CD4-positive, alpha-beta T cell (primary cell): ENCODE measurements around the gene VWC2L. TPM values are rescaled to one million over a fixed set of nuclear protein-coding genes. Genes with fewer than 3 reads are reported as not detected.

Experiments used
- ATAC-seq: fragments of 200-7000 bp; cut with Tn5 transposase; one replicate; pipeline ENCODE4 v1.10.0; 2022; ENCODE audit warnings: mild to moderate bottlenecking; ENCODE audit not compliant: poor library complexity
- CTCF ChIA-PET: fragments of 350-600 bp; sonication (Branson Sonifier 250); formaldehyde crosslinking; loops from one replicate; lab custom pipeline; 2021; ENCODE audit warnings: antibody characterized with exemption, inconsistent platforms; lab: Charles Lee
- POLR2A ChIA-PET: fragments of 350-600 bp; sonication (Branson Sonifier 250); formaldehyde crosslinking; loops from one replicate; lab custom pipeline; 2021; ENCODE audit warnings: antibody characterized with exemption, inconsistent platforms; lab: Charles Lee
- DNase-seq, 14 experiments: peaks; one replicate each; pipeline ENCODE4 v3.0.0-alpha.2; 2013 to 2020; ENCODE audit warnings: mixed read lengths in 2 of 14
- H3K27ac ChIP-seq, 2 donors: one replicate each; pipeline versions ENCODE4 v1.5.1 to v1.7.0; 2013; ENCODE audit warnings: low read length in 2 of 2, low read depth in 1 of 2, mild to moderate bottlenecking in 1 of 2
- H3K27me3 ChIP-seq, 2 experiments: 1 replicate in 1 of 2; 2 replicates in 1 of 2; pipeline versions ENCODE4 v1.6.1 to v1.7.0; 2013; ENCODE audit warnings: low read length in 2 of 2, control low read depth in 1 of 2, mild to moderate bottlenecking in 1 of 2, moderate library complexity in 1 of 2; ENCODE audit not compliant: insufficient read depth in 2 of 2, control insufficient read depth in 1 of 2
- H3K36me3 ChIP-seq: one replicate; pipeline ENCODE4 v1.6.1; 2013; ENCODE audit warnings: low read length, control low read depth; ENCODE audit not compliant: insufficient read depth
- H3K4me1 ChIP-seq: one replicate; pipeline ENCODE4 v1.6.1; 2013; ENCODE audit warnings: low read length, control low read depth; ENCODE audit not compliant: insufficient read depth
- H3K4me3 ChIP-seq: one replicate; pipeline ENCODE4 v1.5.1; 2013; ENCODE audit warnings: mild to moderate bottlenecking, low read length, moderate library complexity
- H3K9me3 ChIP-seq, 2 experiments: 1 replicate in 1 of 2; 2 replicates in 1 of 2; pipeline versions ENCODE4 v1.6.1 to v1.7.0; 2013; ENCODE audit warnings: low read length in 2 of 2, mild to moderate bottlenecking in 2 of 2, control low read depth in 1 of 2, moderate library complexity in 1 of 2; ENCODE audit not compliant: control insufficient read depth in 1 of 2, insufficient read depth in 1 of 2
- H3K27ac Mint-ChIP-seq: one replicate; pipeline ENCODE4 v1.8.0; 2020; ENCODE audit warnings: mixed read lengths
- H3K27me3 Mint-ChIP-seq: one replicate; pipeline ENCODE4 v1.8.0; 2021; ENCODE audit warnings: mixed read lengths
- H3K36me3 Mint-ChIP-seq: one replicate; pipeline ENCODE4 v1.8.0; 2021; ENCODE audit warnings: low read depth, mixed read lengths
- H3K4me1 Mint-ChIP-seq: one replicate; pipeline ENCODE4 v1.8.0; 2021; ENCODE audit warnings: low read depth, mixed read lengths
- H3K4me3 Mint-ChIP-seq: one replicate; pipeline ENCODE4 v1.8.0; 2020; ENCODE audit warnings: mild to moderate bottlenecking, mixed read lengths
- H3K9me3 Mint-ChIP-seq: one replicate; pipeline ENCODE4 v1.8.0; 2020; ENCODE audit warnings: mixed read lengths
- intact Hi-C, 2 experiments: fragments of 100-400 bp; cut with DNase I in 1 of 2; cut with micrococcal nuclease in 1 of 2; formaldehyde crosslinking; loops; one replicate each; pipeline versions ENCODE4 v1.15.1 to v1.9.0; 2023 to 2025; cut with DNase I, micrococcal nuclease
- total RNA-seq, 174 experiments: library from RNA in 2 of 174; stranded (reverse) in 2 of 174; gene quantifications; one replicate each; pipeline ENCODE4 v1.2.3 and lab custom pipeline; 2021 to 2026
- TF ChIP-seq, protein P1 (sequence below): fragments of 200-600 bp; IDR thresholded peaks from one replicate; pipeline ENCODE4 v1.8.0; 2022; ENCODE audit warnings: antibody characterized with exemption, mild to moderate bottlenecking

VWC2L gene
- total RNA-seq, 2 experiments from 2014 or later: not detected

DNA sequence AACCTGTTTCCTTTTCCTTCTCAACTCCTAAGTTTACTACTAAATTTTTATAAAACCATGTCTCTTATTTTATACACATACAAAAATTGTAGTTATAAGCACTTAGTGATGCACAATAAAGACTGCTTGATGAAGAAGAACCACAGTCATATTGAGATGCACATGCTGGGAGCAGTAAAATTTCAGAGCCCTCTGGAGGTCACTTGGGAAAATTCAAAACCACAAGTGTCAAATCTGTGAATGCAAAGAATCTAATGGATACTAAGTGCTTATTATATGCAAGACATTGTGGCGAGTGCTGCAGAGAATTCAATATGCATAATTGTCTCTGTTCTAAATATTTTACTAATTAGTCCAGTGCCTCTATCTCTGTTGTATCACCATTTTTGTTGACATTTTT, 180.5 kb downstream of the VWC2L start:
- intact Hi-C loops: no loop called here
- ChIA-PET POLR2A (no interaction called here), CTCF (no interaction called here)
- Histone ChIP-seq H3K27me3 (no peaks in the 10 kb centered on the region), H3K27ac (no peak overlapping the region), H3K4me1 (no peaks in the 10 kb centered on the region), H3K36me3 (no peaks in the 10 kb centered on the region), H3K4me3 (no peak overlapping the region), H3K9me3 (no peaks in the 10 kb centered on the region)
- no peaks in the 10 kb centered on the region for H3K9me3 Mint-ChIP-seq
- no peak overlapping the region for H3K4me3 Mint-ChIP-seq
- TF ChIP-seq, protein P1, sequence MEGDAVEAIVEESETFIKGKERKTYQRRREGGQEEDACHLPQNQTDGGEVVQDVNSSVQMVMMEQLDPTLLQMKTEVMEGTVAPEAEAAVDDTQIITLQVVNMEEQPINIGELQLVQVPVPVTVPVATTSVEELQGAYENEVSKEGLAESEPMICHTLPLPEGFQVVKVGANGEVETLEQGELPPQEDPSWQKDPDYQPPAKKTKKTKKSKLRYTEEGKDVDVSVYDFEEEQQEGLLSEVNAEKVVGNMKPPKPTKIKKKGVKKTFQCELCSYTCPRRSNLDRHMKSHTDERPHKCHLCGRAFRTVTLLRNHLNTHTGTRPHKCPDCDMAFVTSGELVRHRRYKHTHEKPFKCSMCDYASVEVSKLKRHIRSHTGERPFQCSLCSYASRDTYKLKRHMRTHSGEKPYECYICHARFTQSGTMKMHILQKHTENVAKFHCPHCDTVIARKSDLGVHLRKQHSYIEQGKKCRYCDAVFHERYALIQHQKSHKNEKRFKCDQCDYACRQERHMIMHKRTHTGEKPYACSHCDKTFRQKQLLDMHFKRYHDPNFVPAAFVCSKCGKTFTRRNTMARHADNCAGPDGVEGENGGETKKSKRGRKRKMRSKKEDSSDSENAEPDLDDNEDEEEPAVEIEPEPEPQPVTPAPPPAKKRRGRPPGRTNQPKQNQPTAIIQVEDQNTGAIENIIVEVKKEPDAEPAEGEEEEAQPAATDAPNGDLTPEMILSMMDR: no peak
- H3K36me3 Mint-ChIP-seq: no peaks in the 10 kb centered on the region
- H3K27me3 Mint-ChIP-seq: no peaks in the 10 kb centered on the region
- DNase-seq (no peak), ATAC-seq (no peak)
- H3K27ac Mint-ChIP-seq: no peak overlapping the region
- no peaks in the 10 kb centered on the region for H3K4me1 Mint-ChIP-seq

- Histone ChIP-seq H3K9me3 (no peaks in the 10 kb centered on the region), H3K27ac (no peak overlapping the region), H3K4me3 (no peak overlapping the region), H3K27me3 (no peaks in the 10 kb centered on the region), H3K4me1 (no peaks in the 10 kb centered on the region), H3K36me3 (no peaks in the 10 kb centered on the region)
- Mint-ChIP-seq H3K4me3 (no peak overlapping the region), H3K4me1 (no peaks in the 10 kb centered on the region), H3K9me3 (no peaks in the 10 kb centered on the region), H3K36me3 (no peaks in the 10 kb centered on the region), H3K27me3 (no peaks in the 10 kb centered on the region), H3K27ac (no peak overlapping the region)
- DNase-seq: no peak
- CTCF ChIA-PET: interaction anchor here (1.7 kb wide), 1 partner anchor 12 kb away, joined by 4 read pairs; no protein-coding TSS in a partner anchor
- intact Hi-C loops: no loop called here
- POLR2A ChIA-PET: no interaction called here
- TF ChIP-seq, protein P1: no peak
- ATAC-seq: no peak
These were observed 181.2 kb downstream of the VWC2L start for GRCh38 chr2:214592011-214592410.

GRCh38 chr2:214593727-214594126, 182.9 kb downstream of the VWC2L start:
- TF ChIP-seq, protein P1: no peak
- ChIA-PET POLR2A (no interaction called here), CTCF (interaction anchor here (1.7 kb wide), 1 partner anchor 10 kb away, joined by 4 read pairs; no protein-coding TSS in a partner anchor)
- Mint-ChIP-seq H3K9me3 (no peaks in the 10 kb centered on the region), H3K36me3 (no peaks in the 10 kb centered on the region), H3K27me3 (no peaks in the 10 kb centered on the region), H3K4me1 (no peaks in the 10 kb centered on the region), H3K4me3 (no peak overlapping the region), H3K27ac (no peak overlapping the region)
- ATAC-seq (no peak), DNase-seq (no peak)
- Histone ChIP-seq H3K27me3 (no peaks in the 10 kb centered on the region), H3K27ac (no peak overlapping the region), H3K4me1 (no peaks in the 10 kb centered on the region), H3K4me3 (no peak overlapping the region), H3K36me3 (no peaks in the 10 kb centered on the region), H3K9me3 (no peaks in the 10 kb centered on the region)
- intact Hi-C loops: no loop called here
